AG10803 (cell line): Measurements from ENCODE around the gene BID.

Experiments
- DNase-seq: peaks from one replicate; pipeline ENCODE4 v3.0.0; 2010; ENCODE audit warnings: low read depth
- H3K4me3 ChIP-seq: 2 replicates; pipeline ENCODE4 v1.5.1; 2011; ENCODE audit warnings: mild to moderate bottlenecking, low read length, control low read depth
- TF ChIP-seq, protein P1 (sequence below): conservative IDR thresholded peaks from 2 replicates; pipeline ENCODE4 v1.5.1; 2011; ENCODE audit warnings: mild to moderate bottlenecking, low read length, control low read depth, inconsistent platforms

BID gene

DNA sequence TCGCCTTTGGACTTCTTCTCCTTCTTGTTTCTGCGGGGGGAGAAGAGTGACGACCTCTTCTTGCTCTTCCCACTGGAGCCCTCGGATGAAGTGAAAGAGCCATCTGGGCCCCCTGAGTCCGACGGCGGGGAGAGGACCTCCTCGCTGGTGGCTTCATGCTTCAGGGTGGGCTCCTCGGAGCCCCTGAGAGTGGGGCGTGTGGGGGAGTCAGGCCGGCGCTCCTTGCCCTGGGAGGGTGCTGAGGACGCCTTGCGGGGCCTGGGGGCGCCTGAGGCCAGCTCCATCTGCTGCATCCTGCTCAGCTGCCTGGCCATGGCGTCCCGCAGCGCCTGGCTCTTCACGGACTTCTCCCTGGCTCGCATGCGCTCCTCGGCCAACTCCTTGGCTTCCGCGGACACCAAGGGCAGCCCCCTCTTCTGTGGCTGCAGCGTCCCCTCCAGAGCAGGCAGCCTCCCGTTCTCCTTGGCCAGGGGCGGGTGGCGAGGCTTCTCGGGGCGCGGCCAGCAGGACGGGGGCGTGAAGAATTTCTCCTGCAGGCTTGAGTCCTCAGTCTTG, 43.3 kb upstream of the BID start:
- H3K4me3 ChIP-seq = no peak overlapping the region
- TF ChIP-seq, protein P1, sequence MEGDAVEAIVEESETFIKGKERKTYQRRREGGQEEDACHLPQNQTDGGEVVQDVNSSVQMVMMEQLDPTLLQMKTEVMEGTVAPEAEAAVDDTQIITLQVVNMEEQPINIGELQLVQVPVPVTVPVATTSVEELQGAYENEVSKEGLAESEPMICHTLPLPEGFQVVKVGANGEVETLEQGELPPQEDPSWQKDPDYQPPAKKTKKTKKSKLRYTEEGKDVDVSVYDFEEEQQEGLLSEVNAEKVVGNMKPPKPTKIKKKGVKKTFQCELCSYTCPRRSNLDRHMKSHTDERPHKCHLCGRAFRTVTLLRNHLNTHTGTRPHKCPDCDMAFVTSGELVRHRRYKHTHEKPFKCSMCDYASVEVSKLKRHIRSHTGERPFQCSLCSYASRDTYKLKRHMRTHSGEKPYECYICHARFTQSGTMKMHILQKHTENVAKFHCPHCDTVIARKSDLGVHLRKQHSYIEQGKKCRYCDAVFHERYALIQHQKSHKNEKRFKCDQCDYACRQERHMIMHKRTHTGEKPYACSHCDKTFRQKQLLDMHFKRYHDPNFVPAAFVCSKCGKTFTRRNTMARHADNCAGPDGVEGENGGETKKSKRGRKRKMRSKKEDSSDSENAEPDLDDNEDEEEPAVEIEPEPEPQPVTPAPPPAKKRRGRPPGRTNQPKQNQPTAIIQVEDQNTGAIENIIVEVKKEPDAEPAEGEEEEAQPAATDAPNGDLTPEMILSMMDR = no peak
- DNase-seq = no peak

DNA sequence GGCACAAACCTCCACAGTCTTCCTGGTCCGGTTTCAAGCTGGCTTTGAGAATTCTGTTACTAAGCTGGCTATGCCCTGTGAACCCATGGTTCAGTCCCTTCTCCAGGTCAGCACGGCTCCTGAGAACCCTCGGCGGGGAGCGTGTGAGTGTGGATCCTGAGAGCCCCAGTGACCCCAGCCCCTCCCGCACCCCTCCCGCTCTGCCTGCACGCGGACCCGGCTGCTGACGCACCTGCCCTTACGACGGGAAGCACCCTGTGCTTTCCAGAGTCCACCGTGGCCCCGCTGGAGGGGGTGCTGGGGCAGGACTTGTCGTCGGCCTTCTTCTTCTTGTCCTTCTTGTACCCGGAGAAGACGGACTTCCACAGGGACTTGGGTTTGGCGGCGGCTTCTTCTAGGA, 42.8 kb upstream of the BID start:
- H3K4me3 ChIP-seq = no peak overlapping the region
- no peak for DNase-seq

DNA sequence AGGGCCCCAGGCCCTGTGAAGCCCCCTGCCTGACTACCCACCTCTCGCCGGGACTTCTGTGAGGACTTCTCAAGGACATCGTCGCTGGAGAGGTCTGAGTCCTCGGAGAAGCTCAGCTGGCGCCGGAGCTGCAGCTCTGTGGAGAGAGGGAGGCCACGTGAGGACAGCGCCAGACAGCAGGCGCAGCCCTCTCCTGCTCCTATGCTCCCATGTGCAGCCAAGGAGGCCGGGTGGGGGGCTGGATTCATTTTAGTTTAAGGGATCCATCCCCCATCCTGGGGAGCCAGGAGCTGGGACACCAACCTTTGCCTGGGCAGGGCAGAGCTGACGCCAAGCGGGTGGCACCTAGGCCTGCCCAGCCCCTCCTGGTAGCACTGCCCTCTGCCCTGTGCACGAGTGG, 42.4 kb upstream of the BID start:
- TF ChIP-seq, protein P1 = no peak
- DNase-seq = no peak
- no peak overlapping the region for H3K4me3 ChIP-seq

More for the DNA sequence above, 42.8 kb upstream of the BID start:
- TF ChIP-seq, protein P1 = no peak

DNA sequence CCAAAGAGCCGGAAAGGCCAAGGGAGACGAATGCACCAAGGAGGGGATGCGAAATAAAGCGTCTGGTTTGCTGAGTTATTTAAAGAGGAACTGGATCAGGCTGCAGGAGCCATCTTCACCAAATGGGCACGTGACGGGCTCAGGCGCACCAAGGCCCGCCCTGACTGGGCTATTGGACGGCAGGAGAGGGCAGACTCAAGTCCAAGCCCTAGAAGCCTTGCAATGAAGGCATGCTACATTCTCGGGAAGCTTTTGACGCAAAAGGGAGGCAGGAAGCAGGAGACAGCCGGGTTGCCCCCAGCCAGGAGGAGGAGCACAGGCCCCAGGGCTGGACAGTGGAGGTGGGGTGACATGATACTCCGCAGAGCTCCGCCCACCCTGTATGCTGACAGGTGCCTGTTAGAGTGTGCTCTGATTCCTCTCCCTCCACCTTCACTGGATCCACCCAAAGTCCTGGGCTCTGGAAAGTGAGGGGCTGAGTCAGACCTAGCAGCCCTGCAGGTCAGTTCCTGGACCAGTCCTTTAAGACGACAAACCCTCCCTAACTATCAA, 41.5 kb upstream of the BID start:
- TF ChIP-seq, protein P1 = no peak
- no peak overlapping the region for H3K4me3 ChIP-seq
- no peak for DNase-seq

DNA sequence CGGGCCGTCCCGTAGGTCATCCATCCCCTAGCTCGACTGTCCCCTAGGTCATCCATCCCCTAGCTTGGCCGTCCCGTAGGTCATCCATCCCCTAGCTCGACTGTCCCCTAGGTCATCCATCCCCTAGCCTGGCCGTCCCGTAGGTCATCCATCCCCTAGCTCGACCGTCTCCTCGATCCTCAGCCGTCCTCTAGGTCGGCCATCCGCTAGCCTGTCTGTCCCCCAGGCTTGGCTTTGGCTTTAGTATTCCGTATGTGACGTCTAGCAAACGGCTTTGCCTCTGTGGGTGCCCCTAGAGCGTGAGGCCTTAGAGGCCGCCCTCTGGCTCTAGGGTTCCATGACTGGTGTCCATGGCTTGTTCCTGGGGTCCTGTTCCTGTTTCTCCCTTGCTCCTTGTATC, 40.6 kb upstream of the BID start:
- H3K4me3 ChIP-seq = no peak overlapping the region
- no peak for DNase-seq
- TF ChIP-seq, protein P1 = no peak

DNA sequence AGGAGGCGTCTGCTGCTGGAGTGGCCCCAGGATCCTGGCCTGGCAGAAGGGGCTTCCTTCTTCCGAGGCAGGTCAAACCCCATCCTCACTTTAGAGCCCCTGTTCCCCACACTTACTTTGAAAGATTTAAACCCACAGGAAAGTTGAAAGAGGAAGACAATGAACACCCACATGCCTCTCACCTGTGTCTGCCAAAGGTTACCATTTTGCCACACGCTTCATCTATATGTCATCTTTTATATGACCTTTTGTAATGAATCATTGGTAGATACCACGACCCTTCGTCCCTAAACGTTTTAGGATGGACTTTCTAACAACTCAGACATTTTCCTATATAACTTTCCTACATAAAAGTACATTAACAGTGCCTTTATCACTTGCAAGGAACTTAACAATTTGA, 39.8 kb upstream of the BID start:
- TF ChIP-seq, protein P1 = no peak
- H3K4me3 ChIP-seq = no peak overlapping the region

DNA sequence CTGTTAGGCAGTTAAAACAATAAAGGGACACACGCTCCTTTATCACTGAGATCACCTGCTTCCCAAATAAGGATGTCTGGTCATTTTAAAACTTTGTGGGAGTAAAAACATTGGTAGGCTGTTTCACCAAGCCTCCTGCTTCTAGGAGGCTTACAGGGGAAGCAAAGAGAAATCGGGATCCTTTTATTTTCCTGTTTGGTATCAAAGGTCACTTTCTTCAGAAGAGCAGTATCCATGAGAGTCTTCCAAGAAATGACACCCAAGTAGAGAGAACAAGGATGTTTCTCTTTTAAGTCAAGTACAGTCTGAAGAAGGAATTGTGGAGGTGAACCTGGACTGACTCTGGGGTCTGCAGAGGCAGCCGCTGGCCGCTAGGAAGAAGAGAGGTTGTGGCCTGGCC, 36.9 kb upstream of the BID start:
- no peak overlapping the region for H3K4me3 ChIP-seq
- TF ChIP-seq, protein P1 = no peak
- DNase-seq = no peak

More for the DNA sequence above, 39.8 kb upstream of the BID start:
- no peak for DNase-seq
